ENCODE measurements around the gene MGAM2.

DNA sequence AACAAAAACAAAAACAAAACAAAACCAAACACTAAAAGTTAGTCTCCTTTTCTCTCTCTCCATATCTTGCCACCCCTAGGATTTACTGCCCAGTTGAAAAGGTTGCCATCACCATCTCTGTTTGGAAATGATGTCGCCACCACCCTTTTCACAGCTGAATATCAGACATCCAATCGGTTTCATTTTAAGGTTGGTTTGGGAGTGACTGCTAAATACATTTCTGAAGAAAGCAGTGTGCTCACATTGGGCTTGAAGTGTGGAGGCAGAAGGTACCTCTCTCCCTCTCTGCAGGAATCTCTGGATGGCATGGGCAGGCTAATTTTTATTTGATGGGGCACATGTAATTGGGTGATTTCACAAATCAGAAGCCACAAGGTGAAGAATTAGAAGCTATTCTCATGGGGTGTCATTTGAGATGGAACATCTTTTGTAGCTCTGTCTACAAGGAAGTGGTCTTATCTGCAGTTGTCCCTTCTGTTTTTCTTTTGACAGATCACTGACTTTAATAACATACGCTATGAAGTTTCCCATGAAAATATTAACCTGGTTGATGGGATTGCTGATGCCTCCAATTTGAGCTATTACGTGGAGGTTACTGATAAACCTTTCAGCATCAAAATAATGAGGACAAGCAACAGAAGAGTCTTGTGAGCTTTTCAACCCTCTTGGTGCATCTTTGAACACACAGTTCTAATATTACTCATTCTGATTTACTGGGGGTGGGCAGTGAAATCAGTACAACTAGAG, 20.1 kb downstream of the MGAM2 start:
- TF ChIP-seq, protein P1, sequence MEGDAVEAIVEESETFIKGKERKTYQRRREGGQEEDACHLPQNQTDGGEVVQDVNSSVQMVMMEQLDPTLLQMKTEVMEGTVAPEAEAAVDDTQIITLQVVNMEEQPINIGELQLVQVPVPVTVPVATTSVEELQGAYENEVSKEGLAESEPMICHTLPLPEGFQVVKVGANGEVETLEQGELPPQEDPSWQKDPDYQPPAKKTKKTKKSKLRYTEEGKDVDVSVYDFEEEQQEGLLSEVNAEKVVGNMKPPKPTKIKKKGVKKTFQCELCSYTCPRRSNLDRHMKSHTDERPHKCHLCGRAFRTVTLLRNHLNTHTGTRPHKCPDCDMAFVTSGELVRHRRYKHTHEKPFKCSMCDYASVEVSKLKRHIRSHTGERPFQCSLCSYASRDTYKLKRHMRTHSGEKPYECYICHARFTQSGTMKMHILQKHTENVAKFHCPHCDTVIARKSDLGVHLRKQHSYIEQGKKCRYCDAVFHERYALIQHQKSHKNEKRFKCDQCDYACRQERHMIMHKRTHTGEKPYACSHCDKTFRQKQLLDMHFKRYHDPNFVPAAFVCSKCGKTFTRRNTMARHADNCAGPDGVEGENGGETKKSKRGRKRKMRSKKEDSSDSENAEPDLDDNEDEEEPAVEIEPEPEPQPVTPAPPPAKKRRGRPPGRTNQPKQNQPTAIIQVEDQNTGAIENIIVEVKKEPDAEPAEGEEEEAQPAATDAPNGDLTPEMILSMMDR (IDR thresholded peaks at IDR 0.05; ENCODE audit: control extremely low read depth in 1 of 3, insufficient read depth in 1 of 3, low read depth in 1 of 3, low read length in 3 of 3): no peak
- TF ChIP-seq JUND (IDR thresholded peaks at IDR 0.05; ENCODE audit: low read length) (no peak), MAFK (IDR thresholded peaks at IDR 0.05; ENCODE audit: low read depth, low read length) (no peak), EGR1 (IDR thresholded peaks at IDR 0.05; ENCODE audit: borderline replicate concordance, low read depth, low read length) (no peak), POLR2AphosphoS5 (IDR thresholded peaks at IDR 0.05; ENCODE audit: low read depth, low read length) (no peak), CHD2 (IDR thresholded peaks at IDR 0.05; ENCODE audit: low read length) (no peak), POLR2A (IDR thresholded peaks at IDR 0.05; ENCODE audit: control extremely low read depth in 1 of 2, low read depth in 2 of 2, low read length in 2 of 2) (no peak), SIN3A (conservative IDR thresholded peaks at IDR 0.05 in 1 of 2, IDR thresholded peaks at IDR 0.05 in 1 of 2; ENCODE audit: low read depth in 1 of 2, low read length in 2 of 2) (no peak)
- TF ChIP-seq, protein P2, sequence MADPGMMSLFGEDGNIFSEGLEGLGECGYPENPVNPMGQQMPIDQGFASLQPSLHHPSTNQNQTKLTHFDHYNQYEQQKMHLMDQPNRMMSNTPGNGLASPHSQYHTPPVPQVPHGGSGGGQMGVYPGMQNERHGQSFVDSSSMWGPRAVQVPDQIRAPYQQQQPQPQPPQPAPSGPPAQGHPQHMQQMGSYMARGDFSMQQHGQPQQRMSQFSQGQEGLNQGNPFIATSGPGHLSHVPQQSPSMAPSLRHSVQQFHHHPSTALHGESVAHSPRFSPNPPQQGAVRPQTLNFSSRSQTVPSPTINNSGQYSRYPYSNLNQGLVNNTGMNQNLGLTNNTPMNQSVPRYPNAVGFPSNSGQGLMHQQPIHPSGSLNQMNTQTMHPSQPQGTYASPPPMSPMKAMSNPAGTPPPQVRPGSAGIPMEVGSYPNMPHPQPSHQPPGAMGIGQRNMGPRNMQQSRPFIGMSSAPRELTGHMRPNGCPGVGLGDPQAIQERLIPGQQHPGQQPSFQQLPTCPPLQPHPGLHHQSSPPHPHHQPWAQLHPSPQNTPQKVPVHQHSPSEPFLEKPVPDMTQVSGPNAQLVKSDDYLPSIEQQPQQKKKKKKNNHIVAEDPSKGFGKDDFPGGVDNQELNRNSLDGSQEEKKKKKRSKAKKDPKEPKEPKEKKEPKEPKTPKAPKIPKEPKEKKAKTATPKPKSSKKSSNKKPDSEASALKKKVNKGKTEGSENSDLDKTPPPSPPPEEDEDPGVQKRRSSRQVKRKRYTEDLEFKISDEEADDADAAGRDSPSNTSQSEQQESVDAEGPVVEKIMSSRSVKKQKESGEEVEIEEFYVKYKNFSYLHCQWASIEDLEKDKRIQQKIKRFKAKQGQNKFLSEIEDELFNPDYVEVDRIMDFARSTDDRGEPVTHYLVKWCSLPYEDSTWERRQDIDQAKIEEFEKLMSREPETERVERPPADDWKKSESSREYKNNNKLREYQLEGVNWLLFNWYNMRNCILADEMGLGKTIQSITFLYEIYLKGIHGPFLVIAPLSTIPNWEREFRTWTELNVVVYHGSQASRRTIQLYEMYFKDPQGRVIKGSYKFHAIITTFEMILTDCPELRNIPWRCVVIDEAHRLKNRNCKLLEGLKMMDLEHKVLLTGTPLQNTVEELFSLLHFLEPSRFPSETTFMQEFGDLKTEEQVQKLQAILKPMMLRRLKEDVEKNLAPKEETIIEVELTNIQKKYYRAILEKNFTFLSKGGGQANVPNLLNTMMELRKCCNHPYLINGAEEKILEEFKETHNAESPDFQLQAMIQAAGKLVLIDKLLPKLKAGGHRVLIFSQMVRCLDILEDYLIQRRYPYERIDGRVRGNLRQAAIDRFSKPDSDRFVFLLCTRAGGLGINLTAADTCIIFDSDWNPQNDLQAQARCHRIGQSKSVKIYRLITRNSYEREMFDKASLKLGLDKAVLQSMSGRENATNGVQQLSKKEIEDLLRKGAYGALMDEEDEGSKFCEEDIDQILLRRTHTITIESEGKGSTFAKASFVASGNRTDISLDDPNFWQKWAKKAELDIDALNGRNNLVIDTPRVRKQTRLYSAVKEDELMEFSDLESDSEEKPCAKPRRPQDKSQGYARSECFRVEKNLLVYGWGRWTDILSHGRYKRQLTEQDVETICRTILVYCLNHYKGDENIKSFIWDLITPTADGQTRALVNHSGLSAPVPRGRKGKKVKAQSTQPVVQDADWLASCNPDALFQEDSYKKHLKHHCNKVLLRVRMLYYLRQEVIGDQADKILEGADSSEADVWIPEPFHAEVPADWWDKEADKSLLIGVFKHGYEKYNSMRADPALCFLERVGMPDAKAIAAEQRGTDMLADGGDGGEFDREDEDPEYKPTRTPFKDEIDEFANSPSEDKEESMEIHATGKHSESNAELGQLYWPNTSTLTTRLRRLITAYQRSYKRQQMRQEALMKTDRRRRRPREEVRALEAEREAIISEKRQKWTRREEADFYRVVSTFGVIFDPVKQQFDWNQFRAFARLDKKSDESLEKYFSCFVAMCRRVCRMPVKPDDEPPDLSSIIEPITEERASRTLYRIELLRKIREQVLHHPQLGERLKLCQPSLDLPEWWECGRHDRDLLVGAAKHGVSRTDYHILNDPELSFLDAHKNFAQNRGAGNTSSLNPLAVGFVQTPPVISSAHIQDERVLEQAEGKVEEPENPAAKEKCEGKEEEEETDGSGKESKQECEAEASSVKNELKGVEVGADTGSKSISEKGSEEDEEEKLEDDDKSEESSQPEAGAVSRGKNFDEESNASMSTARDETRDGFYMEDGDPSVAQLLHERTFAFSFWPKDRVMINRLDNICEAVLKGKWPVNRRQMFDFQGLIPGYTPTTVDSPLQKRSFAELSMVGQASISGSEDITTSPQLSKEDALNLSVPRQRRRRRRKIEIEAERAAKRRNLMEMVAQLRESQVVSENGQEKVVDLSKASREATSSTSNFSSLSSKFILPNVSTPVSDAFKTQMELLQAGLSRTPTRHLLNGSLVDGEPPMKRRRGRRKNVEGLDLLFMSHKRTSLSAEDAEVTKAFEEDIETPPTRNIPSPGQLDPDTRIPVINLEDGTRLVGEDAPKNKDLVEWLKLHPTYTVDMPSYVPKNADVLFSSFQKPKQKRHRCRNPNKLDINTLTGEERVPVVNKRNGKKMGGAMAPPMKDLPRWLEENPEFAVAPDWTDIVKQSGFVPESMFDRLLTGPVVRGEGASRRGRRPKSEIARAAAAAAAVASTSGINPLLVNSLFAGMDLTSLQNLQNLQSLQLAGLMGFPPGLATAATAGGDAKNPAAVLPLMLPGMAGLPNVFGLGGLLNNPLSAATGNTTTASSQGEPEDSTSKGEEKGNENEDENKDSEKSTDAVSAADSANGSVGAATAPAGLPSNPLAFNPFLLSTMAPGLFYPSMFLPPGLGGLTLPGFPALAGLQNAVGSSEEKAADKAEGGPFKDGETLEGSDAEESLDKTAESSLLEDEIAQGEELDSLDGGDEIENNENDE (IDR thresholded peaks at IDR 0.05; ENCODE audit: insufficient replicate concordance, low read length): no peak

All from H1 (cell line).